Measurements from ENCODE around the gene RBM4B. TPM values are rescaled to one million over a fixed set of nuclear protein-coding genes. Genes with fewer than 3 reads are reported as not detected.
"Not testable (repeated sequence)": the region's sequence is repeated elsewhere in the genome, so short reads cannot be mapped to it uniquely, and the experiment has no call there.

RBM4B gene
- total and polyA plus RNA-seq, 2 donors, result 17.9 to 18.2 TPM

DNA sequence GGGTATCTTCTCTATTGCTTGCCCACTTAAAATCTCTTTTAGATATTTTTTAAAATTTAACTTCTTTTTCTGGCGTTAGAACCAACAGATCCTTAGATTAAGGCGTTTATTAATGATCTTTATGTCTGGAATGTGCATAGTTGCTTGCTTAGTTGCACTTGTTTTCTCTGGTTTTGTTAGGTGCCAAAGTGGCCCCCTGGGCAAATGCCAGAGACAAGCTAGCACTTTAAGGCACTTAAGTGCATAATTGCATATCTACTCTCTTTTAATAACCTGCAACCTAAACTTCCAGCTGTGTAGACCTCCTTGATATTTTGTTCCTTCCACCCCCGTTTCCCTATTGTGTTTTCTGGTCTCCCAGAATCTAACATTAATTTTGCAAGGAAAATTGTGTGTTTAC, 35.9 kb downstream of the RBM4B start:
- H3K4me3 ChIP-seq (ENCODE audit: low read length in 2 of 2), result peak overlapping the region; percentile 13 to 19
- 70% methylated on average over 3 of the region's 3 CpGs for WGBS
- no peak for DNase-seq (ENCODE audit: low read depth in 6 of 9, low spot score in 9 of 9)
- H3K36me3 ChIP-seq (ENCODE audit: control insufficient read depth in 2 of 2, insufficient read depth in 2 of 2, low read length in 1 of 2), result peaks cover 65 to 74% of the 10 kb centered on the region in 2 donors
- peaks cover 40 to 54% of the 10 kb centered on the region in 2 donors for H3K4me1 ChIP-seq (ENCODE audit: control insufficient read depth in 2 of 2, insufficient read depth in 2 of 2, low read length in 2 of 2)
- no peaks in the 10 kb centered on the region for H3K9me3 ChIP-seq (ENCODE audit: control insufficient read depth in 2 of 2, insufficient read depth in 1 of 2, low read length in 1 of 2)
- no peak overlapping the region for H3K27ac ChIP-seq (ENCODE audit: low read depth in 1 of 2, low read length in 1 of 2)
- no peaks in the 10 kb centered on the region for H3K27me3 ChIP-seq (ENCODE audit: control insufficient read depth in 2 of 2, insufficient read depth in 1 of 2, low read length in 1 of 2)

DNA sequence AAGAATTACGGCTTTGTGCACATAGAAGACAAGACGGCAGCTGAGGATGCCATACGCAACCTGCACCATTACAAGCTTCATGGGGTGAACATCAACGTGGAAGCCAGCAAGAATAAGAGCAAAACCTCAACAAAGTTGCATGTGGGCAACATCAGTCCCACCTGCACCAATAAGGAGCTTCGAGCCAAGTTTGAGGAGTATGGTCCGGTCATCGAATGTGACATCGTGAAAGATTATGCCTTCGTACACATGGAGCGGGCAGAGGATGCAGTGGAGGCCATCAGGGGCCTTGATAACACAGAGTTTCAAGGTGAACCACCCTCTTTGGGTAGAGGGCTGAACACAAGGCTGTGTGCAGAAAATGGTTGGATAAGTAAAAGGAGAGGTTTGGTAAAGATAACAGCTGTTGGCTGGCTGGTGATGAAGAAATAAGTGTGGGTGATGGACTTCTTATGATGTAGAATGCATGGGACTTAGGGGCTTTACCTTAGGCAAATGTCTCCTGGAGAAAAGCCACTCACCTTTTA, 37.8 kb downstream of the RBM4B start:
- not testable (repeated sequence) for H3K27ac ChIP-seq (ENCODE audit: low read depth in 1 of 2, low read length in 1 of 2); H3K27me3 ChIP-seq (ENCODE audit: control insufficient read depth in 2 of 2, insufficient read depth in 1 of 2, low read length in 1 of 2); H3K9me3 ChIP-seq (ENCODE audit: control insufficient read depth in 2 of 2, insufficient read depth in 1 of 2, low read length in 1 of 2); DNase-seq (ENCODE audit: low read depth in 6 of 9, low spot score in 9 of 9)
- Histone ChIP-seq H3K36me3 (ENCODE audit: control insufficient read depth in 2 of 2, insufficient read depth in 2 of 2, low read length in 1 of 2) (peaks cover 45 to 72% of the 10 kb centered on the region in 2 donors), H3K4me1 (ENCODE audit: control insufficient read depth in 2 of 2, insufficient read depth in 2 of 2, low read length in 2 of 2) (peaks cover 40 to 56% of the 10 kb centered on the region in 2 donors), H3K4me3 (ENCODE audit: low read length in 2 of 2) (peak overlapping the region; percentile 83 to 88)
- 86% methylated on average over 9 of the region's 10 CpGs for WGBS

DNA sequence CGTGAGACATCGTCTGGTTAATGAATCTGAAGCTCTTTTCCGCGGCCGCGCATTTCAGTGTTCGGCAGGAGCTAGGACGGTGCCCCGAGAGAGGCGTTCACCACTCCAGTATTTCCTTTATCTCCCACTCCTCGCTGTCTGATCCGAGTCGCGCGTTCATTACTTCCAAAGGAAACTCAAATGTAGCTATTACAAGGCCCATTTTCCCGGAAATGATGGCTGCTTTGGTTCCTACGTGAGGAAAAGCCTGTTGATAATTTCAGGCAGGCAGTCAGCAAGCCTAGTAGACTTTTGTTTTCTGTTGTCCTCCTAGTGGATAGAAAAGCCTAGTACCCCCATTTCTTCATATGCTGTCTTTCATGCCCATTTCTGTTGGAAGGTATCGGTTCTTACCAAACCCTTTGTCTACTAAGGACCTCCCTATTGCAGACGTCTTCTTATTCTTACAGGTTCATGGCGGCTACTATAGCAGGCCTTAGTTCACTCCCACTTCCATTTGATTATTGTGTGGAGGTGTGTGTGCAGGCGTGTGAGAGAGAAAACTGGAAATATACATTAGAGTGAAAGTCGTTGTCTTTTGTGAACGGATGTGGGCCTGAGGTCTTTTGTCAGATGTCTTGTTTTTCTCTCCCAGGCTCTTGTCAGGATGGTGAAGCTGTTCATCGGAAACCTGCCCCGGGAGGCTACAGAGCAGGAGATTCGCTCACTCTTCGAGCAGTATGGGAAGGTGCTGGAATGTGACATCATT, 38.4 kb downstream of the RBM4B start:
- no peaks in the 10 kb centered on the region for H3K27me3 ChIP-seq (ENCODE audit: control insufficient read depth in 2 of 2, insufficient read depth in 1 of 2, low read length in 1 of 2)
- peak overlapping the region; percentile 91 to 97 for H3K27ac ChIP-seq (ENCODE audit: low read depth in 1 of 2, low read length in 1 of 2)
- 14% methylated on average over 27 of the region's 27 CpGs for WGBS
- H3K9me3 ChIP-seq (ENCODE audit: control insufficient read depth in 2 of 2, insufficient read depth in 1 of 2, low read length in 1 of 2), result peaks cover 0 to 3% of the 10 kb centered on the region in 2 donors
- H3K4me3 ChIP-seq (ENCODE audit: low read length in 2 of 2), result peak overlapping the region; percentile 83 to 88
- peak in 7 of 9 donors; percentile 13 to 70 (median 42) for DNase-seq (ENCODE audit: low read depth in 6 of 9, low spot score in 9 of 9)
- H3K4me1 ChIP-seq (ENCODE audit: control insufficient read depth in 2 of 2, insufficient read depth in 2 of 2, low read length in 2 of 2), result peaks cover 38 to 55% of the 10 kb centered on the region in 2 donors
- H3K36me3 ChIP-seq (ENCODE audit: control insufficient read depth in 2 of 2, insufficient read depth in 2 of 2, low read length in 1 of 2), result peaks cover 40 to 72% of the 10 kb centered on the region in 2 donors

DNA sequence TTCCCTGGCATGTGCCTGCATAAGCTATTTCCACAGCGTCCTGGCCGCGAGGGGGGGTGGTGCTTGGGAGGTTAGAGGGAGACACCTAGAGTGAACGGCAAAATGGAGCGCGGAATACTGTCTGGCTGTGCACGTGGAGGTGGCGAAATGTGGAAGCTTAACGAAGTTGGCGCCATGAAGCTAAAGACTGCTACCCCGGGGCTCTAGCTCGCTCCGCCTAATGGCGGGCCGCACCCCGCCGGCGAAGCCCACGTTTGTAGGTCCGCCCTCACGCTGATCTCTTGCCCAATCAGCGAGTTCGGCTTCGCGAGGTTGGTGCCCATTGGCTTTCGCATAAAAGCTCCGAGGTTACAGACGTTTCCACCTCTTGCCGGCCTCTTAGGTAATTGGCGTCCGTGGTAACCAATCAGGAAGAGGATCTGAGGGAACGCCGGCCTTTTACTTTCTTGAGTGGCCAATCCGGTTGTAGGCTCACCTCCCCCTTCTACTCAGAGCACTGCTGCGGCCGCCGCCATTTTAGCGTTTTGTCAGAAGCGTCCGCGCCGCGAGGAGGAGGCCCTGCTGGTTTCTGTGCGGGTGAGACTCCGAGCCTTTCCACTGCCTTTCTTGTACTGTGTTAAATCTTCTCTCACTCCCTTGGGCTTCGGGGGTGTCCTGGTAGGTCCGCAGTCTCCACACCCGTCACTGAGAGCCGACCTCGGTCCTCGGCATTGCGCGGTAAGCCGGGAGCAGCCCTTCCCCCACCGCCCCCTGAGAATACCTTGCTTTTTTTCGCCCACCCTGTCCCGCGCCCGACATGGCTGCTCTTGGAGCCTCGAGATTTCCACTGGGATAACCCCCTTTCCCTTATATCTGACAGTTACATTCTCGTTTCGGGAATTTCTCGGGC, 39.3 kb downstream of the RBM4B start, which contains the start of gene RBM4:
Gene RBM4, plus strand, starts transcription at position 527 of the 889 bp plus-strand sequence. CDS start 1,009 bp downstream, outside the sequence.
- no peaks in the 10 kb centered on the region for H3K27me3 ChIP-seq (ENCODE audit: control insufficient read depth in 2 of 2, insufficient read depth in 1 of 2, low read length in 1 of 2)
- H3K4me3 ChIP-seq (ENCODE audit: low read length in 2 of 2), result peak within 1 kb of the TSS; percentile 83 to 88
- DNase-seq (ENCODE audit: low read depth in 6 of 9, low spot score in 9 of 9), result peak; percentile 99 to 100 (median 100)
- peaks cover 31 to 47% of the 10 kb centered on the region in 2 donors for H3K4me1 ChIP-seq (ENCODE audit: control insufficient read depth in 2 of 2, insufficient read depth in 2 of 2, low read length in 2 of 2)
- H3K36me3 ChIP-seq (ENCODE audit: control insufficient read depth in 2 of 2, insufficient read depth in 2 of 2, low read length in 1 of 2), result peaks cover 34 to 71% of the 10 kb centered on the region in 2 donors
- H3K9me3 ChIP-seq (ENCODE audit: control insufficient read depth in 2 of 2, insufficient read depth in 1 of 2, low read length in 1 of 2), result peaks cover 0 to 3% of the 10 kb centered on the region in 2 donors
- peak within 1 kb of the TSS; percentile 91 to 97 for H3K27ac ChIP-seq (ENCODE audit: low read depth in 1 of 2, low read length in 1 of 2)
- under 1% methylated on average over 63 of the region's 63 CpGs for WGBS

GRCh38 chr11:66637557-66638176, 40.0 kb downstream of the RBM4B start:
- 72% methylated on average over 12 of the region's 12 CpGs for WGBS
- Histone ChIP-seq H3K27me3 (ENCODE audit: control insufficient read depth in 2 of 2, insufficient read depth in 1 of 2, low read length in 1 of 2) (no peaks in the 10 kb centered on the region), H3K27ac (ENCODE audit: low read depth in 1 of 2, low read length in 1 of 2) (peak overlapping the region; percentile 75 to 91), H3K4me1 (ENCODE audit: control insufficient read depth in 2 of 2, insufficient read depth in 2 of 2, low read length in 2 of 2) (peaks cover 31 to 43% of the 10 kb centered on the region in 2 donors), H3K4me3 (ENCODE audit: low read length in 2 of 2) (peak overlapping the region; percentile 57 to 88), H3K36me3 (ENCODE audit: control insufficient read depth in 2 of 2, insufficient read depth in 2 of 2, low read length in 1 of 2) (peaks cover 29 to 71% of the 10 kb centered on the region in 2 donors), H3K9me3 (ENCODE audit: control insufficient read depth in 2 of 2, insufficient read depth in 1 of 2, low read length in 1 of 2) (peaks cover 0 to 3% of the 10 kb centered on the region in 2 donors)
- DNase-seq (ENCODE audit: low read depth in 6 of 9, low spot score in 9 of 9), result no peak

DNA sequence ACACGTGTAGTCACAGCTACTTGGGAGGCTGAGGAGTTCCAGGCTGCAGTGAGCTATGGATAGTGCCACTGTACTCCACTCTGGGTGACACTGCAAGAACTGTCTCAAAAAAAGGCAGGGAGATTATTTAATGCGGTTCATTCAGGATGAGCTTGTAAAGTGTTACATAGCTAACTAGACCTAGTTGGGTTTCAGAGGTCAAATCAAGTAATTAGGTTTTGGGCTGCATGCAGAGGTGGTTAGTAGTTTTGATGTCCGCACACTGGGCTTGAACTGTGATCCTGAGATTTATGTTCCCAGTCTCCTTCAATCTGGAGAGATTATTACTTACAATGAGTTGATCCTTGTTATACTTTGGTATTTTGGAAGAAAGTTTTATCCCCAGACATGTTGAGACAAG, 41.3 kb downstream of the RBM4B start:
- no peak for DNase-seq (ENCODE audit: low read depth in 6 of 9, low spot score in 9 of 9)
- Histone ChIP-seq H3K27ac (ENCODE audit: low read depth in 1 of 2, low read length in 1 of 2) (no peak overlapping the region), H3K27me3 (ENCODE audit: control insufficient read depth in 2 of 2, insufficient read depth in 1 of 2, low read length in 1 of 2) (no peaks in the 10 kb centered on the region), H3K36me3 (ENCODE audit: control insufficient read depth in 2 of 2, insufficient read depth in 2 of 2, low read length in 1 of 2) (peaks cover 24 to 66% of the 10 kb centered on the region in 2 donors), H3K4me1 (ENCODE audit: control insufficient read depth in 2 of 2, insufficient read depth in 2 of 2, low read length in 2 of 2) (peaks cover 24 to 36% of the 10 kb centered on the region in 2 donors), H3K4me3 (ENCODE audit: low read length in 2 of 2) (no peak overlapping the region), H3K9me3 (ENCODE audit: control insufficient read depth in 2 of 2, insufficient read depth in 1 of 2, low read length in 1 of 2) (peaks cover 0 to 3% of the 10 kb centered on the region in 2 donors)
- WGBS, result 96% methylated on average over 3 of the region's 3 CpGs

GRCh38 chr11:66632952-66633351, 44.7 kb downstream of the RBM4B start:
- Histone ChIP-seq H3K27ac (ENCODE audit: low read depth in 1 of 2, low read length in 1 of 2) (no peak overlapping the region), H3K4me1 (ENCODE audit: control insufficient read depth in 2 of 2, insufficient read depth in 2 of 2, low read length in 2 of 2) (peaks cover 7 to 13% of the 10 kb centered on the region in 2 donors), H3K9me3 (ENCODE audit: control insufficient read depth in 2 of 2, insufficient read depth in 1 of 2, low read length in 1 of 2) (peaks cover 0 to 3% of the 10 kb centered on the region in 2 donors), H3K36me3 (ENCODE audit: control insufficient read depth in 2 of 2, insufficient read depth in 2 of 2, low read length in 1 of 2) (peaks cover 32 to 78% of the 10 kb centered on the region in 2 donors), H3K4me3 (ENCODE audit: low read length in 2 of 2) (no peak overlapping the region), H3K27me3 (ENCODE audit: control insufficient read depth in 2 of 2, insufficient read depth in 1 of 2, low read length in 1 of 2) (no peaks in the 10 kb centered on the region)
- WGBS, result 96% methylated on average over 2 of the region's 2 CpGs
- DNase-seq (ENCODE audit: low read depth in 6 of 9, low spot score in 9 of 9), result no peak

- peaks cover 0 to 3% of the 10 kb centered on the region in 2 donors for H3K4me1 ChIP-seq (ENCODE audit: control insufficient read depth in 2 of 2, insufficient read depth in 2 of 2, low read length in 2 of 2)
- 97% methylated on average over 6 of the region's 6 CpGs for WGBS
- no peak overlapping the region for H3K4me3 ChIP-seq (ENCODE audit: low read length in 2 of 2)
- no peak for DNase-seq (ENCODE audit: low read depth in 6 of 9, low spot score in 9 of 9)
- H3K9me3 ChIP-seq (ENCODE audit: control insufficient read depth in 2 of 2, insufficient read depth in 1 of 2, low read length in 1 of 2), result peaks cover 0 to 3% of the 10 kb centered on the region in 2 donors
- H3K27me3 ChIP-seq (ENCODE audit: control insufficient read depth in 2 of 2, insufficient read depth in 1 of 2, low read length in 1 of 2), result no peaks in the 10 kb centered on the region
- no peak overlapping the region for H3K27ac ChIP-seq (ENCODE audit: low read depth in 1 of 2, low read length in 1 of 2)
- peaks cover 40 to 87% of the 10 kb centered on the region in 2 donors for H3K36me3 ChIP-seq (ENCODE audit: control insufficient read depth in 2 of 2, insufficient read depth in 2 of 2, low read length in 1 of 2)
These were observed 45.8 kb downstream of the RBM4B start for GRCh38 chr11:66631883-66632282.
